CD4-positive, alpha-beta T cell treated with Interleukin-4 for 1 hour (primary cell): ENCODE data around the gene TMEM151A.
"Not testable (repeated sequence)": the region's sequence is repeated elsewhere in the genome, so short reads cannot be mapped to it uniquely, and the experiment has no call there.

Experiments
- DNase-seq, 2 donors: peaks; one replicate each; pipeline ENCODE4 v3.0.0-alpha.2; 2020 to 2022

Gene TMEM151A

GRCh38 chr11:66267379-66268243, 24.1 kb upstream of the TMEM151A start:
- peak; percentile 87 to 91 for DNase-seq

- peak; percentile 100 for DNase-seq
These were observed 23.3 kb upstream of the TMEM151A start, which contains the start of gene RAB1B for GRCh38 chr11:66268244-66268951. Gene RAB1B, plus strand, starts transcription at chr11:66268639. Its CDS starts 41 bp downstream, at chr11:66268680.

- peak in 1 of 2 donors; percentile 34 for DNase-seq
These were observed 22.5 kb upstream of the TMEM151A start for GRCh38 chr11:66268952-66269905.

GRCh38 chr11:66271816-66272215, 19.9 kb upstream of the TMEM151A start:
- no peak for DNase-seq

GRCh38 chr11:66272596-66272995, 19.1 kb upstream of the TMEM151A start:
- peak; percentile 39 to 57 for DNase-seq

GRCh38 chr11:66274219-66274618, 17.5 kb upstream of the TMEM151A start:
- DNase-seq, result no peak

GRCh38 chr11:66275396-66275795, 16.3 kb upstream of the TMEM151A start:
- DNase-seq, result no peak

- DNase-seq, result no peak
These were observed 15.6 kb upstream of the TMEM151A start for GRCh38 chr11:66275984-66276612.

GRCh38 chr11:66276619-66277018, 15.1 kb upstream of the TMEM151A start:
- not testable (repeated sequence) for DNase-seq

GRCh38 chr11:66277064-66277463, 14.6 kb upstream of the TMEM151A start:
- DNase-seq, result not testable (repeated sequence)

- DNase-seq, result peak; percentile 26 to 53
These were observed 14.0 kb upstream of the TMEM151A start, which contains the start of gene CNIH2 for GRCh38 chr11:66277471-66278362. Gene CNIH2, plus strand, starts transcription at chr11:66278175. Its CDS starts 282 bp downstream, at chr11:66278457.

GRCh38 chr11:66278363-66279091, 13.2 kb upstream of the TMEM151A start:
- peak; percentile 58 to 64 for DNase-seq

GRCh38 chr11:66279092-66279734, 12.5 kb upstream of the TMEM151A start:
- DNase-seq, result no peak

GRCh38 chr11:66280428-66280827, 11.3 kb upstream of the TMEM151A start:
- no peak for DNase-seq

- DNase-seq, result no peak
These were observed 10.7 kb upstream of the TMEM151A start for GRCh38 chr11:66281001-66281400.

- DNase-seq, result no peak
These were observed 9.8 kb upstream of the TMEM151A start for GRCh38 chr11:66281776-66282467.

- peak; percentile 98 to 99 for DNase-seq
These were observed 8.9 kb upstream of the TMEM151A start for GRCh38 chr11:66282468-66283455.
